GM12801 (cell line): Measurements from ENCODE around the gene DYNC1I1.

Experiments used
- CTCF ChIP-seq: IDR thresholded peaks from one replicate; pipeline ENCODE4 v1.5.1; 2011; ENCODE audit warnings: control low read depth; ENCODE audit not compliant: insufficient read length; ENCODE audit errors: extremely low read depth

The DYNC1I1 gene

GRCh38 chr7:96074871-96075270, 302.5 kb downstream of the DYNC1I1 start:
- TF ChIP-seq CTCF, result no peak

GRCh38 chr7:96075510-96076349, 303.4 kb downstream of the DYNC1I1 start:
- TF ChIP-seq CTCF, result no peak

- no peak for TF ChIP-seq CTCF
Observed at GRCh38 chr7:96076350-96076707, 304.0 kb downstream of the DYNC1I1 start.

- TF ChIP-seq CTCF, result no peak
Observed at GRCh38 chr7:96080027-96080426, 307.7 kb downstream of the DYNC1I1 start.

DNA sequence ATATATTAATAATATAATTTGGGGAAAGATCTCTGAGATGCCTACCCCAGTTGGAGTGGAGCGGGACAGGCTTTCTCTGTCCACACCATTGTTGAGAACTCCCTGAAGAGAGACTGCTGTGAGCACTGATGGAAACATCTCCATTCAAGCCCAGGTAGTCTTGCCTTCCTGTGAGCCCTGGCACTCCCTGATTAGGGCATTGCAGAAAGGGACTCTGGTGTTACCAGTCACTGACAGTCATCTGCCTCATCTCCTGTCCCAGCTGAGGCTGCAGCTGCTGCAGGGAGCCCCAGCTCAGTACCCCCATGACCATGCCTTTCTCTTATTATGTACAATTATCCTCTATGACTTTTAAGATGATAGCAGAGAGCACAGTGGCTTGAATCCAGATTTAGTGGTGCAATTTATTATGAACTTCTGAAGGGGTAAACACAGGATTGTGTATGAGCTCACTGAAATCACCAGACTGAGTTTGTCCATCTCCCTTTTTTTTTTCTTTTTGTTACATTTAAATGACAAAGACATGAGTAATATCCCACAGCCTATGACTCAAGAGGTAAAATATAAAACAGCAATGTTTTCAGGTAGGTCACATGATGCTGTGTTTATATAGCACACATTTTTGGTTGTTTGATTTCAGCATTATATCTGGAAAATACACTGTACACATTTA, 312.7 kb downstream of the DYNC1I1 start:
- TF ChIP-seq CTCF, result no peak

DNA sequence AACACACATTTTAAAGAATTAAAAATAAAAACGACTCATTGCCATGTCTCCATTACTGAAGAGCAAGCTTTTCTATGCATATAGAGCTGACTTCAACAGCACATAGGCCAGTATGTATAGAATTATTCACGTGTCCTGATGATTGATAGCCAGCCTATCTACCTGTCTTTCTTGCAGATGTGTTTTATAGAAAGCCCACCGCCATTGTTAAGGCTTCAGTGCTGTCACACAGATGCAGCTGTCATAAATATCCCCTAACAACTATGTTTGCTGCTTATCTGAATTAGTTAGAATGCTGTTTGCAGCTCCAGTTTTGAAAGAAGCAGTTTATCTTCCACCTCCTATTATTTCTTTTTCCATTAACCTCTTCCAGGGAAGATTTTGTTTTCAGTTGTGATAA, 313.6 kb downstream of the DYNC1I1 start:
- TF ChIP-seq CTCF, result no peak

GRCh38 chr7:96088579-96088978, 316.2 kb downstream of the DYNC1I1 start:
- TF ChIP-seq CTCF, result no peak
